Measurements from ENCODE around the gene BPIFB6. TPM values are rescaled to one million over a fixed set of nuclear protein-coding genes. Genes with fewer than 3 reads are reported as not detected.

The BPIFB6 gene
- polyA plus RNA-seq, 12 donors: not detected

GRCh38 chr20:33015700-33016580, 15.5 kb upstream of the BPIFB6 start:
- no peak for DNase-seq

- DNase-seq: no peak
Observed at GRCh38 chr20:33016581-33017109, 14.8 kb upstream of the BPIFB6 start.

GRCh38 chr20:33017542-33017941, 13.9 kb upstream of the BPIFB6 start:
- no peak for DNase-seq

GRCh38 chr20:33018169-33018931, 13.1 kb upstream of the BPIFB6 start:
- no peak for DNase-seq

- no peak for DNase-seq
Observed at GRCh38 chr20:33019465-33020277, 11.8 kb upstream of the BPIFB6 start.

- no peak for DNase-seq
Observed at GRCh38 chr20:33020278-33021161, 10.9 kb upstream of the BPIFB6 start.

- no peak for DNase-seq
Observed at GRCh38 chr20:33021879-33022278, 9.6 kb upstream of the BPIFB6 start.

GRCh38 chr20:33022289-33022688, 9.2 kb upstream of the BPIFB6 start:
- no peak for DNase-seq

- DNase-seq: no peak
Observed at GRCh38 chr20:33022694-33023438, 8.6 kb upstream of the BPIFB6 start.

GRCh38 chr20:33023439-33024242, 7.8 kb upstream of the BPIFB6 start:
- no peak for DNase-seq

- no peak for DNase-seq
Observed at GRCh38 chr20:33024243-33024560, 7.2 kb upstream of the BPIFB6 start.

- no peak for DNase-seq
Observed at GRCh38 chr20:33024609-33025317, 6.7 kb upstream of the BPIFB6 start.

- DNase-seq: no peak
Observed at GRCh38 chr20:33025318-33025876, 6.1 kb upstream of the BPIFB6 start.

- DNase-seq: no peak
Observed at GRCh38 chr20:33026072-33026778, 5.2 kb upstream of the BPIFB6 start.

GRCh38 chr20:33026779-33027759, 4.4 kb upstream of the BPIFB6 start:
- DNase-seq: no peak
